GM23338 (cell line): ENCODE data around the gene SMYD1.

ENCODE experiments used
- CREB1 ChIP-seq: fragments of 250-450 bp; sonication (Bioruptor Pico); IDR thresholded peaks from 2 replicates; pipeline ENCODE4 v1.5.0; 2020; ENCODE audit warnings: low read depth, mild to moderate bottlenecking, moderate library complexity
- EZH2 ChIP-seq: fragments of 200-600 bp; sonication (generic); IDR thresholded peaks from one replicate; pipeline ENCODE4 v1.8.0; 2017; ENCODE audit warnings: antibody characterized with exemption, mild to moderate bottlenecking, low read depth; ENCODE audit not compliant: unreplicated experiment
- EZH2phosphoT487 ChIP-seq: fragments of 200-600 bp; sonication (generic); IDR thresholded peaks from one replicate; pipeline ENCODE4 v1.8.1; 2018; ENCODE audit warnings: antibody characterized with exemption; ENCODE audit not compliant: unreplicated experiment
- JUNB ChIP-seq: IDR thresholded peaks from one replicate; pipeline ENCODE4 v1.6.1; 2016; ENCODE audit warnings: antibody characterized with exemption; ENCODE audit not compliant: unreplicated experiment
- NANOG ChIP-seq: IDR thresholded peaks from 2 replicates; pipeline ENCODE4 v1.6.1; 2016; ENCODE audit warnings: antibody characterized with exemption, borderline replicate concordance
- POLR2AphosphoS5 ChIP-seq: IDR thresholded peaks from 2 replicates; pipeline ENCODE4 v1.6.1; 2016; ENCODE audit warnings: antibody characterized with exemption, low read depth
- TF ChIP-seq, protein P1 (sequence below), 2 experiments: fragments of 200-600 bp in 1 of 2; sonication (generic) in 1 of 2; conservative IDR thresholded peaks; 2 replicates each; pipeline versions ENCODE4 v1.5.1 to v1.6.1; 2016 to 2017; ENCODE audit warnings: antibody characterized with exemption in 2 of 2, low read depth in 2 of 2, mild to moderate bottlenecking in 2 of 2, moderate library complexity in 1 of 2
- TF ChIP-seq, protein P2 (sequence below): IDR thresholded peaks from one replicate; pipeline ENCODE4 v1.6.1; 2018; ENCODE audit warnings: antibody characterized with exemption; ENCODE audit not compliant: unreplicated experiment
- TF ChIP-seq, protein P3 (sequence below): IDR thresholded peaks from 2 replicates; pipeline ENCODE4 v1.6.1; 2016; ENCODE audit warnings: antibody characterized with exemption

DNA sequence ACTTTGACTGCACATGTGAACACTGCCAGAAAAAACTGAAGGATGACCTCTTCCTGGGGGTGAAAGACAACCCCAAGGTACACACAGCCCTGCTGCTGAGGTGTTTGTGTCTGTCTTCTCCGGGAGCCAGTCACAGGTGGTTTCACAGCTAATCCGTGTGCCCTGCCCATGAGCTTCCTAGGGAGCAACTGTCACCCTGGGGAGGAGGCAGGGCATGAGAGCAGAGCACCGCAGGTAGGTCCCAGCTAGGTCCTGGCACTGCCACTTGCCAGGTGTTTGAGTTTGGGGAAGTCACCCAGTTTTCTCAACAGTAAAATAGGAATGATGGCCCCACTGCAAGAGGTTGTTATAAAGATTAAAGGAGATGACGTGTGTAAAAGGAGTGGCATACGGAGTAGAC lies 29.1 kb downstream of the SMYD1 start:
- TF ChIP-seq, protein P1, sequence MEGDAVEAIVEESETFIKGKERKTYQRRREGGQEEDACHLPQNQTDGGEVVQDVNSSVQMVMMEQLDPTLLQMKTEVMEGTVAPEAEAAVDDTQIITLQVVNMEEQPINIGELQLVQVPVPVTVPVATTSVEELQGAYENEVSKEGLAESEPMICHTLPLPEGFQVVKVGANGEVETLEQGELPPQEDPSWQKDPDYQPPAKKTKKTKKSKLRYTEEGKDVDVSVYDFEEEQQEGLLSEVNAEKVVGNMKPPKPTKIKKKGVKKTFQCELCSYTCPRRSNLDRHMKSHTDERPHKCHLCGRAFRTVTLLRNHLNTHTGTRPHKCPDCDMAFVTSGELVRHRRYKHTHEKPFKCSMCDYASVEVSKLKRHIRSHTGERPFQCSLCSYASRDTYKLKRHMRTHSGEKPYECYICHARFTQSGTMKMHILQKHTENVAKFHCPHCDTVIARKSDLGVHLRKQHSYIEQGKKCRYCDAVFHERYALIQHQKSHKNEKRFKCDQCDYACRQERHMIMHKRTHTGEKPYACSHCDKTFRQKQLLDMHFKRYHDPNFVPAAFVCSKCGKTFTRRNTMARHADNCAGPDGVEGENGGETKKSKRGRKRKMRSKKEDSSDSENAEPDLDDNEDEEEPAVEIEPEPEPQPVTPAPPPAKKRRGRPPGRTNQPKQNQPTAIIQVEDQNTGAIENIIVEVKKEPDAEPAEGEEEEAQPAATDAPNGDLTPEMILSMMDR (conservative IDR thresholded peaks at IDR 0.05; ENCODE audit: low read depth in 2 of 2), result no peak
- TF ChIP-seq, protein P2, sequence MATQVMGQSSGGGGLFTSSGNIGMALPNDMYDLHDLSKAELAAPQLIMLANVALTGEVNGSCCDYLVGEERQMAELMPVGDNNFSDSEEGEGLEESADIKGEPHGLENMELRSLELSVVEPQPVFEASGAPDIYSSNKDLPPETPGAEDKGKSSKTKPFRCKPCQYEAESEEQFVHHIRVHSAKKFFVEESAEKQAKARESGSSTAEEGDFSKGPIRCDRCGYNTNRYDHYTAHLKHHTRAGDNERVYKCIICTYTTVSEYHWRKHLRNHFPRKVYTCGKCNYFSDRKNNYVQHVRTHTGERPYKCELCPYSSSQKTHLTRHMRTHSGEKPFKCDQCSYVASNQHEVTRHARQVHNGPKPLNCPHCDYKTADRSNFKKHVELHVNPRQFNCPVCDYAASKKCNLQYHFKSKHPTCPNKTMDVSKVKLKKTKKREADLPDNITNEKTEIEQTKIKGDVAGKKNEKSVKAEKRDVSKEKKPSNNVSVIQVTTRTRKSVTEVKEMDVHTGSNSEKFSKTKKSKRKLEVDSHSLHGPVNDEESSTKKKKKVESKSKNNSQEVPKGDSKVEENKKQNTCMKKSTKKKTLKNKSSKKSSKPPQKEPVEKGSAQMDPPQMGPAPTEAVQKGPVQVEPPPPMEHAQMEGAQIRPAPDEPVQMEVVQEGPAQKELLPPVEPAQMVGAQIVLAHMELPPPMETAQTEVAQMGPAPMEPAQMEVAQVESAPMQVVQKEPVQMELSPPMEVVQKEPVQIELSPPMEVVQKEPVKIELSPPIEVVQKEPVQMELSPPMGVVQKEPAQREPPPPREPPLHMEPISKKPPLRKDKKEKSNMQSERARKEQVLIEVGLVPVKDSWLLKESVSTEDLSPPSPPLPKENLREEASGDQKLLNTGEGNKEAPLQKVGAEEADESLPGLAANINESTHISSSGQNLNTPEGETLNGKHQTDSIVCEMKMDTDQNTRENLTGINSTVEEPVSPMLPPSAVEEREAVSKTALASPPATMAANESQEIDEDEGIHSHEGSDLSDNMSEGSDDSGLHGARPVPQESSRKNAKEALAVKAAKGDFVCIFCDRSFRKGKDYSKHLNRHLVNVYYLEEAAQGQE, result no peak
- TF ChIP-seq CREB1 (CRISPR knock-in tag), result no peak
- no peak for TF ChIP-seq EZH2
- TF ChIP-seq JUNB, result no peak
- no peak for TF ChIP-seq NANOG
- TF ChIP-seq, protein P3, sequence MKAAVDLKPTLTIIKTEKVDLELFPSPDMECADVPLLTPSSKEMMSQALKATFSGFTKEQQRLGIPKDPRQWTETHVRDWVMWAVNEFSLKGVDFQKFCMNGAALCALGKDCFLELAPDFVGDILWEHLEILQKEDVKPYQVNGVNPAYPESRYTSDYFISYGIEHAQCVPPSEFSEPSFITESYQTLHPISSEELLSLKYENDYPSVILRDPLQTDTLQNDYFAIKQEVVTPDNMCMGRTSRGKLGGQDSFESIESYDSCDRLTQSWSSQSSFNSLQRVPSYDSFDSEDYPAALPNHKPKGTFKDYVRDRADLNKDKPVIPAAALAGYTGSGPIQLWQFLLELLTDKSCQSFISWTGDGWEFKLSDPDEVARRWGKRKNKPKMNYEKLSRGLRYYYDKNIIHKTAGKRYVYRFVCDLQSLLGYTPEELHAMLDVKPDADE, result no peak
- TF ChIP-seq POLR2AphosphoS5, result no peak
- no peak for TF ChIP-seq EZH2phosphoT487
